ENCODE results near the gene ZNF20.

The ZNF20 gene

GRCh38 chr19:12139885-12140544 is at the start of gene ZNF20:
TSS of gene ZNF20 (minus strand) at chr19:12140350. CDS start at chr19:12140182, 168 bp downstream.
- no peak for TF ChIP-seq CTCF (IDR thresholded peaks at IDR 0.05; ENCODE audit: low read depth, low read length, missing control alignments)
- peak within 1 kb of the TSS; percentile 90 for H3K4me3 ChIP-seq (ENCODE audit: low read depth, low read length)
- in situ Hi-C loops (cut with HindIII; ENCODE audit: low sequenced_read_pairs) = no loop called here
- peak; percentile 83 for DNase-seq (ENCODE audit: low read depth)

- DNase-seq (ENCODE audit: low read depth) = no peak
- TF ChIP-seq CTCF (IDR thresholded peaks at IDR 0.05; ENCODE audit: low read depth, low read length, missing control alignments) = no peak
- no peak overlapping the region for H3K4me3 ChIP-seq (ENCODE audit: low read depth, low read length)
- in situ Hi-C loops (cut with HindIII; ENCODE audit: low sequenced_read_pairs) = no loop called here
Observed at GRCh38 chr19:12187625-12188024, 47.5 kb upstream of the ZNF20 start.

- in situ Hi-C loops (cut with HindIII; ENCODE audit: low sequenced_read_pairs) = no loop called here
- no peak for DNase-seq (ENCODE audit: low read depth)
- no peak overlapping the region for H3K4me3 ChIP-seq (ENCODE audit: low read depth, low read length)
- no peak for TF ChIP-seq CTCF (IDR thresholded peaks at IDR 0.05; ENCODE audit: low read depth, low read length, missing control alignments)
Observed at GRCh38 chr19:12180377-12180776, 40.2 kb upstream of the ZNF20 start.

GRCh38 chr19:12166626-12167025 is 26.5 kb upstream of the ZNF20 start:
- no peak for DNase-seq (ENCODE audit: low read depth)
- in situ Hi-C loops (cut with HindIII; ENCODE audit: low sequenced_read_pairs) = no loop called here
- no peak overlapping the region for H3K4me3 ChIP-seq (ENCODE audit: low read depth, low read length)
- no peak for TF ChIP-seq CTCF (IDR thresholded peaks at IDR 0.05; ENCODE audit: low read depth, low read length, missing control alignments)

- no peak for DNase-seq (ENCODE audit: low read depth)
- TF ChIP-seq CTCF (IDR thresholded peaks at IDR 0.05; ENCODE audit: low read depth, low read length, missing control alignments) = no peak
- H3K4me3 ChIP-seq (ENCODE audit: low read depth, low read length) = peak overlapping the region; percentile 91
- in situ Hi-C loops (cut with HindIII; ENCODE audit: low sequenced_read_pairs) = no loop called here
Observed at GRCh38 chr19:12163826-12164225, 23.7 kb upstream of the ZNF20 start.

- in situ Hi-C loops (cut with HindIII; ENCODE audit: low sequenced_read_pairs) = no loop called here
- H3K4me3 ChIP-seq (ENCODE audit: low read depth, low read length) = peak within 1 kb of the TSS; percentile 91
- TF ChIP-seq CTCF (IDR thresholded peaks at IDR 0.05; ENCODE audit: low read depth, low read length, missing control alignments) = no peak
Observed at GRCh38 chr19:12162882-12163806, 23.0 kb upstream of the ZNF20 start, which contains the start of gene ZNF136. TSS of gene ZNF136 (plus strand) at chr19:12163096. CDS start at chr19:12163204, 108 bp downstream.

More at GRCh38 chr19:12162882-12163806, 23.0 kb upstream of the ZNF20 start, which contains the start of gene ZNF136:
- peak; percentile 87 for DNase-seq (ENCODE audit: low read depth)
